ENCODE data around the gene APMAP. TPM values are rescaled to one million over a fixed set of nuclear protein-coding genes. Genes with fewer than 3 reads are reported as not detected.

APMAP gene
- polyA plus RNA-seq, 1 of the 3 experiments (the other 2 are of a cell fraction) = 107 TPM

DNA sequence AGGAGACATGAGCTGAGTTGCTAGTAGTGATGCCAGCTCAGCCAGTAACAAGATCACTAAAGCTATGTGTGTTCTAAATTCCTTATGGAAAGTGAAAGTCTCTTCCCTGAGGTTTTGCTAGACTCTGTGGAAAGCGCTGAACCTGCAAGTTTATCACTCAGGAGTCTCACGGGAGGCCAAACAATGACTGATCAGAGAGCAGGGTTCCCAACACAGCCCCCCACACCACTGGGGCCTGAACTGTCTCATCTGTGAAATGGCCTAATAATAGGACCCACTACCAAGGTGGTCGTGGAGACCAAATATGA lies 45.5 kb upstream of the APMAP start:
- whole genome bisulfite sequencing (ENCODE audit: low lambda C conversion rate) = 66% methylated on average over 3 of the region's 3 CpGs
- no peak for DNase-seq
- Histone ChIP-seq H3F3A (replicated peaks; ENCODE audit: insufficient read depth) (no peaks in the 10 kb centered on the region), H3K4me2 (no peak overlapping the region), H3K36me3 (replicated peaks in 1 of 2; ENCODE audit: control insufficient read depth in 1 of 2, insufficient read depth in 2 of 2, low read length in 1 of 2) (no peaks in the 10 kb centered on the region), H3K4me1 (ENCODE audit: control insufficient read depth in 1 of 2, insufficient read depth in 2 of 2, low read depth in 1 of 2, low read length in 1 of 2) (peaks cover 0 to 10% of the 10 kb centered on the region in 2 experiments; a peak in 1 of 4 replicates), H4K20me1 (ENCODE audit: insufficient read depth) (no peaks in the 10 kb centered on the region), H3K9me3 (no peaks in the 10 kb centered on the region), H3K9me2 (no peaks in the 10 kb centered on the region), H3K27me3 (ENCODE audit: insufficient read depth) (no peaks in the 10 kb centered on the region), H3K27ac (ENCODE audit: low read depth in 2 of 2, low read length in 1 of 2) (no peak overlapping the region), H3K4me3 (ENCODE audit: low read depth in 2 of 2, low read length in 1 of 2) (no peak overlapping the region), H2AFZ (ENCODE audit: low read depth) (no peak overlapping the region), H3K79me2 (ENCODE audit: insufficient read depth) (no peaks in the 10 kb centered on the region), H3K9ac (no peak overlapping the region)
- TF ChIP-seq ZBTB33 (IDR thresholded peaks at IDR 0.05; ENCODE audit: borderline replicate concordance, low read depth) (no peak), FOSL2 (IDR thresholded peaks at IDR 0.05; ENCODE audit: borderline replicate concordance, low read depth) (no peak)
- TF ChIP-seq, protein P1, sequence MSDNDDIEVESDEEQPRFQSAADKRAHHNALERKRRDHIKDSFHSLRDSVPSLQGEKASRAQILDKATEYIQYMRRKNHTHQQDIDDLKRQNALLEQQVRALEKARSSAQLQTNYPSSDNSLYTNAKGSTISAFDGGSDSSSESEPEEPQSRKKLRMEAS (IDR thresholded peaks at IDR 0.05; ENCODE audit: low read depth) = no peak
- ChIA-PET CTCF (no interaction called here), POLR2A (no interaction called here)

DNA sequence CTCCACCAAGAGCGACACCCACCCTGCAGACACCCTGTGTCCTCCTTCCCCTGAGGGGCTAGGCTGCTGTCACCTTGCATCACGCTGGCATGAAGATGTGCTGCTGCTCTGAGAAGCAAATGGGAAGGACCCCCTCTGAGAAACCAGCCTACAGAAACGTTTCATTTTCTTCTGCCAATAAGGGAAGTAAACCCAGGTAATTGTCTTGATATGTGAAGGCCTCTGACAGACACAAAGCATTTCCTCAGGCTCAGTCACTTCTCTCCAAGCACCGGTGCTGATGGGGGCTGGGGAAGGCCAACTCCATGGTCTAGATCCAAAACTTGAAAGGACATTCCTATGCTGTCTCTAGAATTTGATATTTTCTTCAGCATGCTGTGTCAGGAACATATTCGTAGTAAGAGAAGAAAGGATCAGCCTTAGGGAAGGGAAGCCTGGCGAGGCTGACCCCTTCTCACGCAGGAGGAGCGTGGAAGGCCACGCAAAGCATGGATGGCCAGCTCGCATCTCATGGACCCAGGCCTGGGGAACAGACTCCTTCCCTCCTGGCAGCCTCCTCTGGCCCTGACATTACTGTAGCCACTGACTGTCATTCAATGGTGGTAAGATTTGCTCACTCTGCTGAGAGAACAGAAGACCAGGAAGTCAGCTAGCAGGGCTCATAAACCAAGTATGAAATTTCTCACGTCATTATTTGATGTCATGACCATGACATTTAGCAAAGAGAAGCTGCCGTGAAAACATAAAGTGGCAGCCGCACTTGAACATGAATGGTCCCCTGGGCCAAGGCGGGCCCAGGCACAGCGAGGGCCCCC lies 44.9 kb upstream of the APMAP start:
- Histone ChIP-seq H3K9me2 (no peaks in the 10 kb centered on the region), H3K4me3 (ENCODE audit: low read depth in 2 of 2, low read length in 1 of 2) (no peak overlapping the region), H3K36me3 (replicated peaks in 1 of 2; ENCODE audit: control insufficient read depth in 1 of 2, insufficient read depth in 2 of 2, low read length in 1 of 2) (no peaks in the 10 kb centered on the region), H3K4me2 (no peak overlapping the region), H3K9ac (no peak overlapping the region), H3K9me3 (no peaks in the 10 kb centered on the region), H4K20me1 (ENCODE audit: insufficient read depth) (no peaks in the 10 kb centered on the region), H3K4me1 (ENCODE audit: control insufficient read depth in 1 of 2, insufficient read depth in 2 of 2, low read depth in 1 of 2, low read length in 1 of 2) (peaks cover 0 to 15% of the 10 kb centered on the region in 2 experiments; a peak in 1 of 4 replicates), H3K27me3 (ENCODE audit: insufficient read depth) (no peaks in the 10 kb centered on the region), H2AFZ (ENCODE audit: low read depth) (no peak overlapping the region), H3F3A (replicated peaks; ENCODE audit: insufficient read depth) (no peaks in the 10 kb centered on the region), H3K79me2 (ENCODE audit: insufficient read depth) (no peaks in the 10 kb centered on the region), H3K27ac (ENCODE audit: low read depth in 2 of 2, low read length in 1 of 2) (no peak overlapping the region)
- 76% methylated on average over 12 of the region's 15 CpGs for WGBS (ENCODE audit: low lambda C conversion rate)
- ChIA-PET CTCF (no interaction called here), POLR2A (no interaction called here)
- TF ChIP-seq YY1 (IDR thresholded peaks at IDR 0.05; ENCODE audit: low read depth) = no peak
- TF ChIP-seq POLR2AphosphoS5 (IDR thresholded peaks at IDR 0.05; ENCODE audit: low read depth, low read length) = no peak
- TF ChIP-seq RAD21 (IDR thresholded peaks at IDR 0.05; ENCODE audit: low read length) = no peak
- TF ChIP-seq MEF2A (IDR thresholded peaks at IDR 0.05; ENCODE audit: borderline replicate concordance, low read depth) = no peak
- no peak for TF ChIP-seq MXI1 (IDR thresholded peaks at IDR 0.05; ENCODE audit: low read depth, low read length)
- TF ChIP-seq, protein P2, sequence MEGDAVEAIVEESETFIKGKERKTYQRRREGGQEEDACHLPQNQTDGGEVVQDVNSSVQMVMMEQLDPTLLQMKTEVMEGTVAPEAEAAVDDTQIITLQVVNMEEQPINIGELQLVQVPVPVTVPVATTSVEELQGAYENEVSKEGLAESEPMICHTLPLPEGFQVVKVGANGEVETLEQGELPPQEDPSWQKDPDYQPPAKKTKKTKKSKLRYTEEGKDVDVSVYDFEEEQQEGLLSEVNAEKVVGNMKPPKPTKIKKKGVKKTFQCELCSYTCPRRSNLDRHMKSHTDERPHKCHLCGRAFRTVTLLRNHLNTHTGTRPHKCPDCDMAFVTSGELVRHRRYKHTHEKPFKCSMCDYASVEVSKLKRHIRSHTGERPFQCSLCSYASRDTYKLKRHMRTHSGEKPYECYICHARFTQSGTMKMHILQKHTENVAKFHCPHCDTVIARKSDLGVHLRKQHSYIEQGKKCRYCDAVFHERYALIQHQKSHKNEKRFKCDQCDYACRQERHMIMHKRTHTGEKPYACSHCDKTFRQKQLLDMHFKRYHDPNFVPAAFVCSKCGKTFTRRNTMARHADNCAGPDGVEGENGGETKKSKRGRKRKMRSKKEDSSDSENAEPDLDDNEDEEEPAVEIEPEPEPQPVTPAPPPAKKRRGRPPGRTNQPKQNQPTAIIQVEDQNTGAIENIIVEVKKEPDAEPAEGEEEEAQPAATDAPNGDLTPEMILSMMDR (IDR thresholded peaks at IDR 0.05) = no peak
- TF ChIP-seq NFIC (IDR thresholded peaks at IDR 0.05; ENCODE audit: borderline replicate concordance) = no peak
- DNase-seq = no peak
